ENCODE data around the gene PPP3CB.

GRCh38 chr10:73439055-73439454 lies 56.8 kb downstream of the PPP3CB start:
- TF ChIP-seq EZH2phosphoT487 (IDR thresholded peaks at IDR 0.05; ENCODE audit: borderline replicate concordance, low read length), result no peak
- TF ChIP-seq CTCF (conservative IDR thresholded peaks at IDR 0.05; ENCODE audit: low read depth, low read length), result no peak
- TF ChIP-seq EZH2 (IDR thresholded peaks at IDR 0.05; ENCODE audit: low read length, unreplicated experiment), result no peak
